Upper lobe of left lung (tissue), 6 donors: ENCODE data around the gene TNFRSF6B. TPM values are rescaled to one million over a fixed set of nuclear protein-coding genes. Genes with fewer than 3 reads are reported as not detected.

Experiments used
- ATAC-seq, 2 donors: fragments of 200-7000 bp; cut with Tn5 transposase; one replicate each; pipeline ENCODE4 v1.9.1; 2022; ENCODE audit warnings: mild to moderate bottlenecking in 2 of 2, moderate library complexity in 2 of 2; ENCODE audit not compliant: low FRiP score in 2 of 2
- DNase-seq, 2 donors: peaks; one replicate each; pipeline ENCODE4 v3.0.0-alpha.2; 2019 to 2020
- H3K27ac ChIP-seq, 4 donors: fragments of 200-600 bp; sonication (generic); one replicate each; pipeline ENCODE4 v1.5.1; 2016 to 2019
- H3K27me3 ChIP-seq, 4 donors: fragments of 200-600 bp; sonication (generic); one replicate each; pipeline ENCODE4 v1.5.1; 2017 to 2019
- H3K36me3 ChIP-seq, 4 donors: fragments of 200-600 bp; sonication (generic); one replicate each; pipeline ENCODE4 v1.5.1; 2016 to 2019
- H3K4me1 ChIP-seq, 4 donors: fragments of 200-600 bp; sonication (generic); one replicate each; pipeline ENCODE4 v1.5.1; 2018 to 2019
- H3K4me3 ChIP-seq, 4 donors: fragments of 200-600 bp; sonication (generic); one replicate each; pipeline ENCODE4 v1.5.1; 2017 to 2019; ENCODE audit warnings: mild to moderate bottlenecking in 2 of 4, moderate library complexity in 1 of 4
- H3K9me3 ChIP-seq, 4 donors: fragments of 200-600 bp; sonication (generic); one replicate each; pipeline ENCODE4 v1.5.1; 2018 to 2019
- CTCF ChIP-seq, 6 experiments: fragments of 450-650 bp in 4 of 6; fragments of 200-600 bp in 2 of 6; sonication (generic) in 2 of 6; IDR thresholded peaks; one replicate each; pipeline ENCODE4 v1.5.1; 2016 to 2019; ENCODE audit warnings: antibody characterized with exemption in 6 of 6
- EP300 ChIP-seq, 4 donors: sonication (generic); formaldehyde crosslinking; IDR thresholded peaks; one replicate each; pipeline ENCODE4 v1.5.1; 2017; ENCODE audit warnings: antibody characterized with exemption in 4 of 4, control low read depth in 2 of 4
- POLR2A ChIP-seq, 4 donors: fragments of 450-650 bp; IDR thresholded peaks; one replicate each; pipeline ENCODE4 v1.5.1; 2016 to 2017; ENCODE audit warnings: antibody characterized with exemption in 4 of 4, mild to moderate bottlenecking in 2 of 4
- POLR2AphosphoS5 ChIP-seq, 2 donors: sonication (generic); formaldehyde crosslinking; IDR thresholded peaks; one replicate each; pipeline ENCODE4 v1.5.1; 2017; ENCODE audit warnings: antibody characterized with exemption in 2 of 2
- WGBS, 2 donors: methylation state at CpG; one replicate each; pipeline ENCODE4 v1.1.5; 2017 to 2018; 5-methylcytosine and 5-hydroxymethylcytosine counted together
- total RNA-seq, 6 donors: library from RNA; depleted of rRNA in 4 of 6; stranded (reverse); fragments of >200 nt in 4 of 6; gene quantifications; one replicate each; pipeline versions ENCODE4 v1.1.0 to v1.2.1, GENCODE V29; 2016 to 2021
- donor health status: DM: no; HTN: no; CAD: no; lungs with moderate emphysema.
- donor health status: DM: no; HTN: yes; CAD: no; lungs with severe emphysema.

Gene TNFRSF6B
- total RNA-seq, 6 donors from 2014 or later = 13.8 to 34.8 (median 16.9) TPM

GRCh38 chr20:63685269-63686026 lies 11.0 kb upstream of the TNFRSF6B start:
- H3K9me3 ChIP-seq = no peaks in the 10 kb centered on the region
- peaks cover 0 to 7% (median 0%) of the 10 kb centered on the region in 4 donors for H3K36me3 ChIP-seq
- WGBS, 2 donors = 87 to 93% methylated on average over 8 to 21 of the region's 21 CpGs
- no peaks in the 10 kb centered on the region for H3K27me3 ChIP-seq
- H3K27ac ChIP-seq = peak overlapping the region; percentile 90 to 96 (median 91)
- no peak overlapping the region for H3K4me3 ChIP-seq
- no peak for TF ChIP-seq POLR2AphosphoS5 (IDR thresholded peaks at IDR 0.05)
- no peak for TF ChIP-seq EP300 (IDR thresholded peaks at IDR 0.05)
- TF ChIP-seq POLR2A (IDR thresholded peaks at IDR 0.05) = no peak
- no peak for TF ChIP-seq CTCF (IDR thresholded peaks at IDR 0.05)
- peaks cover 43 to 55% (median 46%) of the 10 kb centered on the region in 4 donors for H3K4me1 ChIP-seq
- ATAC-seq = no peak
- DNase-seq = peak in 1 of 2 donors; percentile 78

GRCh38 chr20:63686094-63686491 lies 10.4 kb upstream of the TNFRSF6B start:
- Histone ChIP-seq H3K27ac (peak overlapping the region; percentile 90 to 96 (median 91)), H3K4me3 (no peak overlapping the region), H3K9me3 (no peaks in the 10 kb centered on the region), H3K27me3 (no peaks in the 10 kb centered on the region), H3K36me3 (peaks cover 0 to 5% (median 0%) of the 10 kb centered on the region in 4 donors), H3K4me1 (peaks cover 44 to 56% (median 46%) of the 10 kb centered on the region in 4 donors)
- 93% methylated on average over 20 of the region's 24 CpGs; no CpG with 5 or more reads in 1 of the 2 donors for whole genome bisulfite sequencing, 2 donors
- DNase-seq = peak in 1 of 2 donors; percentile 86
- no peak for TF ChIP-seq EP300 (IDR thresholded peaks at IDR 0.05)
- no peak for TF ChIP-seq POLR2A (IDR thresholded peaks at IDR 0.05)
- no peak for TF ChIP-seq POLR2AphosphoS5 (IDR thresholded peaks at IDR 0.05)
- no peak for TF ChIP-seq CTCF (IDR thresholded peaks at IDR 0.05)
- ATAC-seq = no peak

GRCh38 chr20:63686492-63687321 lies 9.7 kb upstream of the TNFRSF6B start:
- TF ChIP-seq CTCF (IDR thresholded peaks at IDR 0.05) (peak in 2 of 6 experiments; percentile 4 to 29), POLR2AphosphoS5 (IDR thresholded peaks at IDR 0.05) (peak; percentile 88 to 92), EP300 (IDR thresholded peaks at IDR 0.05) (peak; percentile 92 to 97 (median 95)), POLR2A (IDR thresholded peaks at IDR 0.05) (peak in 1 of 4 donors; percentile 50)
- DNase-seq (peak; percentile 80 to 91), ATAC-seq (peak; percentile 74 to 80)
- peak overlapping the region; percentile 90 to 96 (median 91) for H3K27ac ChIP-seq
- peaks cover 46 to 59% (median 48%) of the 10 kb centered on the region in 4 donors for H3K4me1 ChIP-seq
- 34% methylated on average over 31 of the region's 45 CpGs; no CpG with 5 or more reads in 1 of the 2 donors for WGBS, 2 donors
- no peaks in the 10 kb centered on the region for H3K9me3 ChIP-seq
- no peaks in the 10 kb centered on the region for H3K27me3 ChIP-seq
- peaks cover 0 to 8% (median 0%) of the 10 kb centered on the region in 4 donors for H3K36me3 ChIP-seq
- H3K4me3 ChIP-seq = peak overlapping the region in 1 of 4 donors; percentile 21

- ATAC-seq (no peak), DNase-seq (peak in 1 of 2 donors; percentile 86)
- WGBS, 2 donors = 92% methylated on average over 26 of the region's 29 CpGs; no CpG with 5 or more reads in 1 of the 2 donors
- Histone ChIP-seq H3K4me3 (peak overlapping the region in 1 of 4 donors; percentile 21), H3K27ac (peak overlapping the region; percentile 90 to 96 (median 91)), H3K9me3 (no peaks in the 10 kb centered on the region), H3K36me3 (peaks cover 0 to 9% (median 0%) of the 10 kb centered on the region in 4 donors), H3K4me1 (peaks cover 49 to 57% (median 53%) of the 10 kb centered on the region in 4 donors), H3K27me3 (no peaks in the 10 kb centered on the region)
- TF ChIP-seq POLR2AphosphoS5 (IDR thresholded peaks at IDR 0.05) (no peak), CTCF (IDR thresholded peaks at IDR 0.05) (no peak), POLR2A (IDR thresholded peaks at IDR 0.05) (no peak), EP300 (IDR thresholded peaks at IDR 0.05) (no peak)
These were observed 8.9 kb upstream of the TNFRSF6B start for GRCh38 chr20:63687419-63688178.
